HCT116 (cell line): ENCODE data around the gene PRM2. TPM values are rescaled to one million over a fixed set of nuclear protein-coding genes. Genes with fewer than 3 reads are reported as not detected.
"Not testable (repeated sequence)": the region's sequence is repeated elsewhere in the genome, so short reads cannot be mapped to it uniquely, and the experiment has no call there.

Source experiments
- ATAC-seq: fragments of 200-7000 bp; cut with Tn5 transposase; 2 replicates; pipeline ENCODE4 v1.9.1; 2020; ENCODE audit warnings: mild to moderate bottlenecking, moderate library complexity
- BruUV-seq: library from RNA; stranded (reverse); fragments of 400-500 nt; replicated peaks from 2 replicates; lab custom pipeline; 2021; lab: Mats Ljungman, UMichigan
- CTCF ChIA-PET: fragments of 300-600 bp; sonication (Branson Sonifier 250); formaldehyde crosslinking; loops from one replicate; lab custom pipeline; 2021; ENCODE audit warnings: antibody characterized with exemption; lab: Charles Lee
- POLR2A ChIA-PET: fragments of 300-600, 350-600 bp; sonication (Branson Sonifier 250); formaldehyde crosslinking; loops from one replicate; lab custom pipeline; 2021; ENCODE audit warnings: antibody characterized with exemption; lab: Charles Lee
- RAD21 ChIA-PET, 2 experiments: fragments of 300-600 bp; sonication (Branson Sonifier 250); formaldehyde crosslinking; loops; one replicate each; lab custom pipeline; 2023; ENCODE audit warnings: low total read pairs in 2 of 2; ENCODE audit not compliant: uncharacterized antibody in 2 of 2, unreplicated experiment in 2 of 2, low non-redundant PET in 1 of 2; lab: Charles Lee
- DNase-seq: peaks from one replicate; pipeline ENCODE4 v3.0.0-alpha.2; 2010; ENCODE audit warnings: low read depth, low spot score
- H2AFZ ChIP-seq: fragments of 200-600 bp; shearing (Covaris generic), sonication (generic); 2 replicates; pipeline ENCODE4 v1.6.1; 2017; ENCODE audit warnings: low read depth, mixed run types, mixed read lengths, antibody characterized with exemption, low read length; ENCODE audit not compliant: poor library complexity, severe bottlenecking
- H3K27ac ChIP-seq: 2 replicates; pipeline ENCODE4 v1.5.1; 2012; ENCODE audit warnings: low read depth, low read length
- H3K27me3 ChIP-seq: fragments of 200-600 bp; sonication (generic); 2 replicates; pipeline ENCODE4 v1.6.1; 2016; ENCODE audit warnings: mixed run types, low read length, mixed read lengths; ENCODE audit not compliant: insufficient read depth
- H3K36me3 ChIP-seq, 2 experiments: fragments of 200-500 bp in 1 of 2; fragments of 200-600 bp in 1 of 2; sonication (Bioruptor generic) in 1 of 2; sonication (generic) in 1 of 2; 2 replicates each; pipeline versions ENCODE4 v1.5.1 to v1.6.1; 2014 to 2016; ENCODE audit warnings: low read length in 2 of 2, inconsistent platforms in 1 of 2, mixed read lengths in 1 of 2, mixed run types in 1 of 2; ENCODE audit not compliant: insufficient read depth in 2 of 2, control insufficient read depth in 1 of 2
- H3K4me1 ChIP-seq, 2 experiments: fragments of 200-600 bp in 1 of 2; sonication (generic) in 1 of 2; 2 replicates each; pipeline versions ENCODE4 v1.5.1 to v1.6.1; 2012 to 2017; ENCODE audit warnings: low read length in 2 of 2, inconsistent platforms in 1 of 2, mild to moderate bottlenecking in 1 of 2, mixed read lengths in 1 of 2, mixed run types in 1 of 2, moderate library complexity in 1 of 2; ENCODE audit not compliant: insufficient read depth in 2 of 2, control insufficient read depth in 1 of 2
- H3K4me2 ChIP-seq: fragments of 200-600 bp; sonication (generic); 2 replicates; pipeline ENCODE4 v1.6.1; 2017; ENCODE audit warnings: mixed run types, low read length, mixed read lengths
- H3K4me3 ChIP-seq, 2 experiments: fragments of 200-600 bp in 1 of 2; sonication (generic) in 1 of 2; replicated peaks in 1 of 2; 2 replicates each; pipeline ENCODE4 v1.5.1; 2011 to 2016; ENCODE audit warnings: low read length in 2 of 2, control low read depth in 1 of 2, low read depth in 1 of 2, mild to moderate bottlenecking in 1 of 2, mixed read lengths in 1 of 2, mixed run types in 1 of 2
- H3K79me2 ChIP-seq: fragments of 200-600 bp; sonication (generic); 2 replicates; pipeline ENCODE4 v1.6.1; 2017; ENCODE audit warnings: mild to moderate bottlenecking, mixed run types, low read length, moderate library complexity, mixed read lengths; ENCODE audit not compliant: insufficient read depth
- H3K9ac ChIP-seq: fragments of 200-600 bp; sonication (generic); 2 replicates; pipeline ENCODE4 v1.6.1; 2016; ENCODE audit warnings: low read length, mixed read lengths
- H3K9me2 ChIP-seq: fragments of 200-600 bp; sonication (generic), shearing (Covaris generic); 2 replicates; pipeline ENCODE4 v1.6.1; 2017; ENCODE audit warnings: mixed run types, mild to moderate bottlenecking, moderate library complexity; ENCODE audit not compliant: insufficient read depth
- H3K9me3 ChIP-seq, 2 experiments: fragments of 200-500 bp in 1 of 2; fragments of 200-600 bp in 1 of 2; sonication (Bioruptor generic) in 1 of 2; sonication (generic) in 1 of 2; 2 replicates each; pipeline ENCODE4 v1.6.1; 2014 to 2017; ENCODE audit warnings: low read length in 2 of 2, mixed read lengths in 2 of 2, inconsistent platforms in 1 of 2, low read depth in 1 of 2, mild to moderate bottlenecking in 1 of 2, mixed run types in 1 of 2, moderate library complexity in 1 of 2; ENCODE audit not compliant: control insufficient read depth in 1 of 2, insufficient read depth in 1 of 2
- H4K20me1 ChIP-seq: fragments of 200-600 bp; sonication (generic), shearing (Covaris generic); 2 replicates; pipeline ENCODE4 v1.6.1; 2017; ENCODE audit warnings: mixed run types, mild to moderate bottlenecking, moderate library complexity; ENCODE audit not compliant: insufficient read depth
- ELF1 ChIP-seq: IDR thresholded peaks from 2 replicates; pipeline ENCODE4 v1.6.1; 2012; ENCODE audit warnings: low read depth, borderline replicate concordance
- TCF7L2 ChIP-seq: IDR thresholded peaks from 2 replicates; pipeline ENCODE4 v1.7.0; 2011; ENCODE audit warnings: borderline replicate concordance, inconsistent platforms; ENCODE audit not compliant: insufficient read depth, insufficient read length; ENCODE audit errors: extremely low read depth
- ZNF274 ChIP-seq: fragments of 200-500 bp; sonication (Bioruptor generic); IDR thresholded peaks from 2 replicates; pipeline ENCODE4 v1.6.1; 2014; ENCODE audit warnings: mild to moderate bottlenecking, low read depth, low read length, inconsistent platforms
- intact Hi-C: fragments of 100-400 bp; cut with micrococcal nuclease; formaldehyde crosslinking; loops from 2 replicates; pipeline ENCODE4 v1.10.0; 2022
- total RNA-seq: library from RNA; stranded (reverse); gene quantifications from one replicate; pipeline ENCODE4 v1.2.1, GENCODE V29; 2021; ENCODE audit not compliant: unreplicated experiment
- TF ChIP-seq, protein P1 (sequence below), 3 experiments: fragments of 200-600 bp in 1 of 3; sonication (generic) in 1 of 3; IDR thresholded peaks in 2 of 3; conservative IDR thresholded peaks in 1 of 3; 2 replicates each; pipeline ENCODE4 v1.5.1; 2012 to 2017; ENCODE audit warnings: low read depth in 2 of 3, low read length in 2 of 3, antibody characterized with exemption in 1 of 3, borderline replicate concordance in 1 of 3, control low read depth in 1 of 3, mild to moderate bottlenecking in 1 of 3, mixed read lengths in 1 of 3, mixed run types in 1 of 3, moderate library complexity in 1 of 3; ENCODE audit not compliant: insufficient read depth in 1 of 3
- TF ChIP-seq, protein P2 (sequence below): IDR thresholded peaks from 2 replicates; pipeline ENCODE4 v1.6.1; 2012

The PRM2 gene
- total RNA-seq, 1 experiment from 2014 or later, result not detected

DNA sequence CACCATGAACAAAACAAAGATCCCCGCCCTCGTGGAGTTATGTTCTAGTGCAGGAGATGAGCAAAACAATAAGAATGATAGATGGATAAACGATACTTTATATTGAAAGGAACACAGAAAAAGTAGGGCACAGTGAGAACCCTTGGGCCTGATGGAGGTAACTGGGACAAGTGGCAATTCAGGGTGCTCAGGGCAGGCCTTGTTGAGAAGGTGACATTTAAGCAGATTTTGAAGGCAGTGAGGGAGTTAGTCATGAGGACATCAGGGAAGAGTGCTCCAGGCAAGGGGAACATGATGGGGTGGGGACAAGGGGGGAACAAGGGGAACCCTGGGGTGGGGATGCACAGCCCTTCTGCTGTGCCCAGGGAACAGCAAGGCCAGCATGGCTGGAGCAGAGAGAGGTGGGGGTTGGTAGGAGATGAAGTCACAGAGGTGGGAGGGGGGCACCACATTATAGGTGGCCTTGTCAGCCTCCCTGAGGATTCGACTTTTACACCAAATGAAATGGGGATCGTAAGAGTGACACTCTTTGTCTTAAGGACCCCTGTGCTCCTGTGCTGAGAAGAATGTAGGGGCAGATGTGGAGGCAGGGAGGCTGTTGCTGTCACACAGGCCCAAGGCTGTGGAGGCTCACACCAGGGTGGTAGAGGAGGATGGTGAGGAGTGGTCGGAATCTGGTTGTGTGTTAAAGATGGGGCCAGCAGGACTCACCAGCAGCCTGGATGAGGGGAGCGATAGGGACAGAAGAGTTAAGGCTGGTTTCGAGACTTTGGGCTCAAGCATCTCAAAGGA lies 14.0 kb upstream of the PRM2 start:
- H3K4me3 ChIP-seq, result no peak overlapping the region
- no peak overlapping the region for H3K4me2 ChIP-seq
- CTCF ChIA-PET, result no interaction called here
- no peak for ATAC-seq
- no peaks in the 10 kb centered on the region for H3K27me3 ChIP-seq
- H3K9me2 ChIP-seq, result no peaks in the 10 kb centered on the region
- intact Hi-C loops, result no loop called here
- H3K27ac ChIP-seq, result no peak overlapping the region
- no peaks in the 10 kb centered on the region for H3K9me3 ChIP-seq
- no peak overlapping the region for H2AFZ ChIP-seq
- POLR2A ChIA-PET, result no interaction called here
- RAD21 ChIA-PET, result no interaction called here
- BruUV-seq, result no TSS peak
- no peaks in the 10 kb centered on the region for H3K79me2 ChIP-seq
- no peaks in the 10 kb centered on the region for H4K20me1 ChIP-seq
- H3K9ac ChIP-seq, result no peak overlapping the region
- no peaks in the 10 kb centered on the region for H3K36me3 ChIP-seq
- no peak for DNase-seq
- no peak for TF ChIP-seq TCF7L2
- TF ChIP-seq ELF1, result no peak
- TF ChIP-seq, protein P1, sequence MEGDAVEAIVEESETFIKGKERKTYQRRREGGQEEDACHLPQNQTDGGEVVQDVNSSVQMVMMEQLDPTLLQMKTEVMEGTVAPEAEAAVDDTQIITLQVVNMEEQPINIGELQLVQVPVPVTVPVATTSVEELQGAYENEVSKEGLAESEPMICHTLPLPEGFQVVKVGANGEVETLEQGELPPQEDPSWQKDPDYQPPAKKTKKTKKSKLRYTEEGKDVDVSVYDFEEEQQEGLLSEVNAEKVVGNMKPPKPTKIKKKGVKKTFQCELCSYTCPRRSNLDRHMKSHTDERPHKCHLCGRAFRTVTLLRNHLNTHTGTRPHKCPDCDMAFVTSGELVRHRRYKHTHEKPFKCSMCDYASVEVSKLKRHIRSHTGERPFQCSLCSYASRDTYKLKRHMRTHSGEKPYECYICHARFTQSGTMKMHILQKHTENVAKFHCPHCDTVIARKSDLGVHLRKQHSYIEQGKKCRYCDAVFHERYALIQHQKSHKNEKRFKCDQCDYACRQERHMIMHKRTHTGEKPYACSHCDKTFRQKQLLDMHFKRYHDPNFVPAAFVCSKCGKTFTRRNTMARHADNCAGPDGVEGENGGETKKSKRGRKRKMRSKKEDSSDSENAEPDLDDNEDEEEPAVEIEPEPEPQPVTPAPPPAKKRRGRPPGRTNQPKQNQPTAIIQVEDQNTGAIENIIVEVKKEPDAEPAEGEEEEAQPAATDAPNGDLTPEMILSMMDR (IDR thresholded peaks at IDR 0.05 in 2 of 3, conservative IDR thresholded peaks at IDR 0.05 in 1 of 3; ENCODE audit: borderline replicate concordance in 1 of 3, insufficient read depth in 1 of 3, low read depth in 2 of 3, low read length in 2 of 3), result no peak
- TF ChIP-seq, protein P2, sequence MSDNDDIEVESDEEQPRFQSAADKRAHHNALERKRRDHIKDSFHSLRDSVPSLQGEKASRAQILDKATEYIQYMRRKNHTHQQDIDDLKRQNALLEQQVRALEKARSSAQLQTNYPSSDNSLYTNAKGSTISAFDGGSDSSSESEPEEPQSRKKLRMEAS, result no peak
- no peak for TF ChIP-seq ZNF274
- no peaks in the 10 kb centered on the region for H3K4me1 ChIP-seq

DNA sequence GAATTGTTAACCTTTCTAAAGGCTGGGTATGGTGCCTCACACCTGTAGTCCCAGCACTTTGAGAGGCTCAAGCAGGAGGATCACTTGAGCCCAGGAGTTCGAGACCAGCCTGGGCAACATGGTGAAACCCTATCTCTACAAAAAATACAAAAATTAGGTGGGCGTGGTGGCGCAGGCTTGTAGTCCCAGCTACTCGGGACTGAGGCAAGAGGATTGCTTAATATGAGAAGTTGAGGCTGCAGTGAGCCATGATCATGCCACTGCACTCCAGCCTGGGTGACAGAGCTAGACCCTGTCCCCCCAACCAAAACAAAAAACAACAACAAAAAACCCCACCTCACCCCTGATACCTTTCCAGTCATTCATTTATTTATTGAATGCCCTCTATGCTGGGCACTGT lies 13.4 kb upstream of the PRM2 start:
- H3K9me3 ChIP-seq, POLR2A ChIA-PET, H3K4me1 ChIP-seq, RAD21 ChIA-PET, H3K79me2 ChIP-seq, DNase-seq, ATAC-seq, H3K36me3 ChIP-seq, H3K27ac ChIP-seq, H2AFZ ChIP-seq, H3K4me2 ChIP-seq, CTCF ChIA-PET, intact Hi-C loops, H4K20me1 ChIP-seq, H3K9ac ChIP-seq, H3K27me3 ChIP-seq, H3K9me2 ChIP-seq, H3K4me3 ChIP-seq, BruUV-seq: not testable (repeated sequence)
